ENCODE results near the gene PDGFC.

- no peak for TF ChIP-seq CTCF (IDR thresholded peaks at IDR 0.05)
- no peak for TF ChIP-seq POLR2A (IDR thresholded peaks at IDR 0.05)
These were observed 204.8 kb downstream of the PDGFC start for GRCh38 chr4:156766846-156767245.
